Sigmoid colon (tissue), 7 donors: ENCODE data around the gene CTSL. TPM values are rescaled to one million over a fixed set of nuclear protein-coding genes. Genes with fewer than 3 reads are reported as not detected.
A peak's percentile ranks its signal among the peaks of the same experiment; 100 is the strongest.

Experiments used
- DNase-seq: peaks from one replicate; pipeline ENCODE4 v3.0.0-alpha.2; 2019
- H3K27ac ChIP-seq, 4 donors: fragments of 200-600 bp; sonication (generic); one replicate each; pipeline ENCODE4 v1.5.1; 2016 to 2019; ENCODE audit warnings: mild to moderate bottlenecking in 1 of 4
- H3K27me3 ChIP-seq, 3 donors: fragments of 200-600 bp; sonication (generic); one replicate each; pipeline ENCODE4 v1.5.1; 2019; ENCODE audit warnings: mild to moderate bottlenecking in 1 of 3
- H3K36me3 ChIP-seq, 4 donors: fragments of 200-600 bp; sonication (generic); one replicate each; pipeline ENCODE4 v1.5.1; 2016 to 2019
- H3K4me1 ChIP-seq, 4 donors: fragments of 200-600 bp; sonication (generic); one replicate each; pipeline ENCODE4 v1.5.1; 2017 to 2019
- H3K4me3 ChIP-seq, 4 donors: fragments of 200-600 bp; sonication (generic); one replicate each; pipeline ENCODE4 v1.5.1; 2017 to 2019; ENCODE audit warnings: mild to moderate bottlenecking in 2 of 4, moderate library complexity in 1 of 4
- H3K9me3 ChIP-seq, 4 donors: fragments of 200-600 bp in 3 of 4; sonication (generic) in 3 of 4; one replicate each; pipeline versions ENCODE4 v1.5.1 to v1.6.1; 2013 to 2019
- CTCF ChIP-seq, 4 experiments: fragments of 450-650 bp in 3 of 4; fragments of 200-600 bp in 1 of 4; IDR thresholded peaks; one replicate each; pipeline ENCODE4 v1.5.1; 2016 to 2019; ENCODE audit warnings: antibody characterized with exemption in 4 of 4, mild to moderate bottlenecking in 3 of 4, moderate library complexity in 2 of 4
- EP300 ChIP-seq, 4 donors: sonication (generic); formaldehyde crosslinking; IDR thresholded peaks; one replicate each; pipeline ENCODE4 v1.6.1; 2017; ENCODE audit warnings: antibody characterized with exemption in 4 of 4
- POLR2A ChIP-seq, 2 donors: fragments of 450-650 bp; IDR thresholded peaks; one replicate each; pipeline ENCODE4 v1.6.1; 2016; ENCODE audit warnings: antibody characterized with exemption in 2 of 2, mild to moderate bottlenecking in 2 of 2, moderate library complexity in 2 of 2
- POLR2AphosphoS5 ChIP-seq, 4 donors: sonication (generic); formaldehyde crosslinking; IDR thresholded peaks; one replicate each; pipeline ENCODE4 v1.6.1; 2017; ENCODE audit warnings: antibody characterized with exemption in 4 of 4
- WGBS, 2 donors: extraction: QIAGEN DNeasy Blood & Tissue Kit; methylation state at CpG; one replicate each; pipeline ENCODE4 v1.1.7; 2013; 5-methylcytosine and 5-hydroxymethylcytosine counted together
- intact Hi-C: fragments of 100-400 bp; cut with DNase I; formaldehyde crosslinking; loops from one replicate; pipeline ENCODE4 v1.15.1; 2023
- polyA plus RNA-seq, 3 donors: library from polyadenylated mRNA; stranded (reverse); fragments of 200-250 nt; gene quantifications; one replicate each; pipeline ENCODE4 v1.2.3, GENCODE V29; 2013
- total RNA-seq, 4 donors: library from RNA; depleted of rRNA; stranded (reverse); fragments of >200 nt; gene quantifications; one replicate each; pipeline ENCODE4 v1.1.0, GENCODE V29; 2016
- donor health status: healthy with polysubstance abuse.
- donor health status: Bipolar disorder and iron deficiency.
- donor health status: healthy.

Gene CTSL
- total and polyA plus RNA-seq, 7 donors = 35.4 to 179 (median 107) TPM

- peaks cover 0 to 27% (median 15%) of the 10 kb centered on the region in 4 donors for H3K4me1 ChIP-seq
- DNase-seq = peak; percentile 81
- peaks cover 3 to 36% (median 14%) of the 10 kb centered on the region in 4 donors for H3K36me3 ChIP-seq
- 56 to 77% methylated on average over 9 of the region's 9 CpGs for WGBS, 2 donors
- no peaks in the 10 kb centered on the region for H3K9me3 ChIP-seq
- no peak overlapping the region for H3K4me3 ChIP-seq
- no peak overlapping the region for H3K27ac ChIP-seq
- TF ChIP-seq CTCF (IDR thresholded peaks at IDR 0.05) = peak; percentile 52 to 78 (median 70)
- no peak for TF ChIP-seq POLR2A (IDR thresholded peaks at IDR 0.05)
- intact Hi-C loops = loop anchor here (2.0 to 10.0 kb wide), 2 partner anchors 134 to 896 kb away; no protein-coding TSS in a partner anchor
- H3K27me3 ChIP-seq = no peaks in the 10 kb centered on the region
Observed at GRCh38 chr9:87678650-87679355, 47.1 kb upstream of the CTSL start.

- H3K9me3 ChIP-seq = no peaks in the 10 kb centered on the region
- H3K27ac ChIP-seq = no peak overlapping the region
- no peak overlapping the region for H3K4me3 ChIP-seq
- H3K4me1 ChIP-seq = peaks cover 0 to 49% (median 35%) of the 10 kb centered on the region in 4 donors
- no peaks in the 10 kb centered on the region for H3K27me3 ChIP-seq
- peaks cover 0 to 38% (median 14%) of the 10 kb centered on the region in 4 donors for H3K36me3 ChIP-seq
- no peak for DNase-seq
- TF ChIP-seq POLR2A (IDR thresholded peaks at IDR 0.05) (no peak), EP300 (IDR thresholded peaks at IDR 0.05) (no peak)
- WGBS, 2 donors = 90 to 94% methylated on average over 11 of the region's 11 CpGs
- intact Hi-C loops = loop anchor here (5.0 kb wide), 3 partner anchors 201 to 706 kb away; partner anchors contain the start of genes CDK20, SPATA31E1 and SPIN1
Observed at GRCh38 chr9:87681271-87682061, 44.5 kb upstream of the CTSL start.

GRCh38 chr9:87682085-87682484 lies 43.8 kb upstream of the CTSL start:
- peaks cover 0 to 43% (median 14%) of the 10 kb centered on the region in 4 donors for H3K36me3 ChIP-seq
- no peak overlapping the region for H3K27ac ChIP-seq
- 61 to 80% methylated on average over 4 of the region's 4 CpGs for WGBS, 2 donors
- H3K27me3 ChIP-seq = no peaks in the 10 kb centered on the region
- intact Hi-C loops = loop anchor here (5.0 kb wide), 3 partner anchors 200 to 705 kb away; partner anchors contain the start of genes CDK20, SPATA31E1 and SPIN1
- H3K9me3 ChIP-seq = no peaks in the 10 kb centered on the region
- no peak for TF ChIP-seq POLR2AphosphoS5 (IDR thresholded peaks at IDR 0.05)
- no peak for TF ChIP-seq CTCF (IDR thresholded peaks at IDR 0.05)
- no peak for TF ChIP-seq EP300 (IDR thresholded peaks at IDR 0.05)
- TF ChIP-seq POLR2A (IDR thresholded peaks at IDR 0.05) = no peak
- peaks cover 0 to 49% (median 33%) of the 10 kb centered on the region in 4 donors for H3K4me1 ChIP-seq
- DNase-seq = no peak
- H3K4me3 ChIP-seq = no peak overlapping the region

- Histone ChIP-seq H3K4me1 (peaks cover 0 to 48% (median 30%) of the 10 kb centered on the region in 4 donors), H3K4me3 (no peak overlapping the region), H3K27me3 (no peaks in the 10 kb centered on the region), H3K9me3 (no peaks in the 10 kb centered on the region), H3K36me3 (peaks cover 0 to 43% (median 14%) of the 10 kb centered on the region in 4 donors), H3K27ac (no peak overlapping the region)
- WGBS, 2 donors = 52 to 77% methylated on average over 4 of the region's 4 CpGs
- TF ChIP-seq POLR2A (IDR thresholded peaks at IDR 0.05) (no peak), POLR2AphosphoS5 (IDR thresholded peaks at IDR 0.05) (no peak), CTCF (IDR thresholded peaks at IDR 0.05) (no peak), EP300 (IDR thresholded peaks at IDR 0.05) (no peak)
- intact Hi-C loops = loop anchor here (5.0 kb wide), 3 partner anchors 200 to 705 kb away; partner anchors contain the start of genes CDK20, SPATA31E1 and SPIN1
- no peak for DNase-seq
Observed at GRCh38 chr9:87682618-87683017, 43.3 kb upstream of the CTSL start.
